HG02678 (cell line): ENCODE measurements around the gene TBPL2.
"Not testable (repeated sequence)": the region's sequence is repeated elsewhere in the genome, so short reads cannot be mapped to it uniquely, and the experiment has no call there.

ENCODE experiments used
- ATAC-seq: cut with Tn5 transposase; IDR thresholded peaks from one replicate; pipeline ENCODE4 v1.9.1; 2021; ENCODE audit warnings: mild to moderate bottlenecking, moderate library complexity; ENCODE audit not compliant: unreplicated experiment

The TBPL2 gene

DNA sequence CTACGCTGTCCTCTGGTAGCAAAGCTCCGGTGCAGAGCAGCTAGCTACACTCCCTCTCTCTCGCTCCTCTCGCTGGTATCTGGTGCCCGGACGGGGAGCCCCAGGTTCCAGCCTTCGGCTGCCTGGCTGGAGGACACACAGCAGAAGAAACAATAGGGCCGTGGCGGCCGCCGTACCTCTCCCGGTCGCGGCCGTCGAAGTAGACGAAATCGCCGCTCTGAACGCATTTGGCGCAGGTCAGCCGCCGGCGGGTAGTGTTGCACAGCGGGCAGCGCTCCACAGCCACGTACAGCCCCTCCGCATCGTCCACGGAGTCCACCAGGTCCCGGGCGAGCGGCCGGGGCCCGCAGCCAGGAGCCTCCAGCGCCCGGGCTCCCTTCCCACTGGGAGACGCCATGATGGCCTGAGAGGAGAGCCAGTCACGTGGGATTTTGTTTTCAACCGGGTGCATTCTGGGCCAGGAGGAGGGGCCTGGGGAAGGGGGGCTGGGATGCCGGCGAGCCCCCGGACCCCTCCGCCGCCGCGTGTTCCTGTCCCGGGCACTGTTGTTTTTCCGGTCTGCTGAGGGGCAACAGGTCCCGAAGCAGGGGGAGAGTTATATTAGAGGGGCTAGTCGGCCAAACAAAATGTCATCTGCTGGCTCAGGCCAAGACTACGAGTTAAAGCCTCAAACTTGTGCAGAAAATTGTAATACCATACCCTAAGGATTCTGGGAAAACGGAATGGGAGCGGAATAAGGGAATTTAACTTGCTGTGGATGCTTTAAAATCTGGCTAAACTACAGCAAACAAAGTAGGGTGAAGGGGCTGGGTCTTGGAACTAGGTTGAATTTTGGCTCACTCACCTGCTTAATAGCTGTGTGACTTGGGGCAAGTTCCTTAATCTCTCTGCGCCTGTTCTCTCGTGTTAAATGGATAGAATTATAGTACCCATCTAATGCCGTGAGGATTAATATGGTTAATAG is 28.7 kb downstream of the TBPL2 start, which contains the start of gene ATG14:
Gene ATG14 (minus strand): TSS at position 405 of the 964 bp plus-strand sequence. CDS start 8 bp downstream, at position 397.
- peak; percentile 95 for ATAC-seq

DNA sequence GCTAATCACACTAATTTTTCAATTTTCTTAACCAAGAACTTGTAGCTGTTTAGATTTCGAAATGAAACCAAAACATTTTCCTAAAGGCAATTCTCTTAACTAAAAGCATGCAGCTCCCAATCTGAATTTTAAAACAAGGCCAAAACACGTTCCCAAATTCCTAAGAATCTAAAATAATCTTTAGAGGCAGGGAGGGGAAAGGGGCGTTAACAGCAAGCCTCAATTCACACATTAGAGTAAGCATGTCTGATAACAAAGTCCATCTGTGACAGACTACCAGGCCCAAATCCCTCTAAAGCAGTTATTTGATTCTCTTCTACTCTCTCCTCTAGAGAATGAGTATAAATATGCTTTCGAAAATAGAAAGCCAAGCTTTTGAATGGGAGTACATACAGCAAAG is 29.5 kb downstream of the TBPL2 start:
- no peak for ATAC-seq

DNA sequence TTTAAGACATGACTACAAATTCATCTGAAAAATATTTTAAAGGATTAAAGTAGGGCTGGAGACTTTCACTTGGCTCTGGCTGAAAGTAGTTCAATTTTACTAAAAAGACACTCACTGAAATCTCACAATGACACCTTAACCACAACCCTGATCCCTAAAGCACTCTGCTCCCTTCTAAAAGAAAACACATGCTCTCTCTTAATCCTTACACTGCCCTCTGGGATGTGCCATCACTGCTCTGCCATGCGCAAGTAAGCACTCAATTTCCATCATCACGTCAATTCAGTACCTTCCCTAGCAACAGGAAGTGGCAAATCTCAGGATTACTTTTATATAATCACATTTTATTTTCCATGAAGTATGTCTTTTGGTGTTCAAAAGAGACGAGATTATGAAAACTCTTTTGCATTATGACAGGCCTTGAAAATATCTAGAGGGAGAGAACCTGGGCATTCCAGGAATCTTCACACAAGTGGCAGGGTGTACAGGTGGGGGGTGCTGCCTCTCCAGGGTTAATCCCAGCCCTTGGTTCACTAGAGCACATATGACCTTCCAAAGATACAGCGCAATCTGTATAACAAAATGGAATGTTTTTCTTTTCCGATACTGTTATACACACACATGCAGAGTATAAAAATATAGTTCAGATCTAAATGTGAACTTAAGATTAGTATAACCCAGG is 36.1 kb downstream of the TBPL2 start:
- no peak for ATAC-seq

DNA sequence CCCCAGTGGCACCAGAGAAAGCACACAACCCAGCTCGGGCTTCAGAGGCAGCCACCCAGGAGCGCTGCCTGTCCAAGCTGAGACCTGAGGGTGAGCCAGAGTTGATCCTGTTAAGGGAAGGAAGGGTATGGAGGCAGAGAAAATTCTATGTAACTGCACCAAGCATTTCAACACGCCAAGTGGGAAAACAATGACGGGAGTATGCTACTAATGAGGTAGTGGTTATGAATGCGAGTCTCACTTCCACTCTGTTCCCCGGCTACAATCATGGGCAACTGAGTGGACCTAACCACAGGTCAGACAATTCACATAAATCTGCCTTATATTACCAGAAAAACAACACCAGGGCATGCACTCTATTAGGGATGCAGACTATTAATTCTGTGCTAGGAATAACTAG is 38.7 kb downstream of the TBPL2 start:
- no peak for ATAC-seq

DNA sequence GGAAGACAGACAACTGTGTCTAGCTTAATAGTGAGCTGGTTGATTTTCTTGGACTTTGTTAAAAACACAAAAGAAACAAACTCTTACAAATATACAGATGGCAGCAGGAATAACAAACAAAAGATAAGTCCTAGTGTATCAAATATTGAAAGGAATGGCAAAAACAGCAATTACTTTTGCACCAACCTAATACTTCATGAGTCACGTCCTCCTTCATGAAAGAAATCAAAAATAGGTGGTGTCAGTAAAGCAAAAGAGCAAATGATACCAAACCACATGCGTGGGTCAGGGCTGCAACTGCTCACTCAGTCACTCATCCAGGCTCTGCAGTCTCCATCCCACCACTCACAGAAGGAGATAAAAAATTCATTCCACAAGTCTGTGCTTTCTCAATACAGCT is 40.6 kb downstream of the TBPL2 start:
- no peak for ATAC-seq

DNA sequence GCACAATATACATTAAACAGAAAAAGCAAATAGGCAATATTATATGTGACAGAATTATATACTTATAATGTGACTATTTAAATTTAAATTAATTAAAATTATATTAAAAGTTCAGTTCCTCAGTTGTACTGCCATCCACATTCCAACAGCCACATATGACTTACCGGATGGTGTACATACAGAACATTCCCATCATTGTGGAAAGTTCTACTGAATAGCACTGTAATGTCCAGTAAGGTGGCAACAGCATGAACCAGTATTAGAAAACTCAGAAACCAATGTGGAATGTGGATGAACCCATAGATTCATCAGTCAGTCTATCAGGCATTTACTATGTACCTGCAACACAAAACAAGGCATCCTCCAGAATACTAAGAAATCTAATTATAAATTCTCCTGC is 41.2 kb downstream of the TBPL2 start:
- no peak for ATAC-seq

DNA sequence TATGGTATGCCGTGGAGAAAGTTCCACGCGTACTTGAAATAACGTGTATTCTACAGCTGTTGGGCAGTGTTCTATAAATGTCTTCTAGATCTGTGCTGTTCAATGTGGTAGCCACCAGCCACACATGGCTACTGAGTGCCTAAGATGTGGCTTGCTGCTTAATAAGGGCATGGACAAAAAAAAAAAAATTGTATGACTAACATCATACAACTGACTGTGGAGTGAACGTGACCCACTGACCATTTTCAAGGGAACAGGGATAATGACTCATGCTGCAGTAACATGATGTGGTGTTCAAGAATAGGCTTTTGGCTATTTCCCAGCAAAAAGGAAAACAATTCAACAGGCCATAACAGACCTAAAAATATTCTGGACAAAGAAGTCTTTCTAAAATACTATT is 41.7 kb downstream of the TBPL2 start:
- ATAC-seq, result no peak

DNA sequence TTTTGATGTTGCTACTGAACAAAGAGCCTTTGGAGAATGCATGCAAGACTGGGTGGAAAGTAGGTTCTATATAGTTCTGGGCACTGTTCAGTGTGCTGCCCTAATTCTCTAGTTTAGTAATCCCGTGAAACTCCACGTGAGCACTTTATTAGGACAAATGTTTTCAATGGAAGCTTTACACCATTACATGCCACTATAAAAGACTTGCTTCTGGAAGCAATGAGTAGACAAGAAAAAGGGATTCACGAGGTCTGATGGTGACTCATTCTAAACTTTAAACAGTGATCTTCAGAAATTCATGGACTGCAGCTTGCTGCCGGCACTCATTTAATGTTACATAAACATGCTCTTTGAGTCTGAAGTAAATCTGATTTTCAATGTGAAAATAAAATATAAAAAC is 51.1 kb downstream of the TBPL2 start:
- ATAC-seq, result no peak

DNA sequence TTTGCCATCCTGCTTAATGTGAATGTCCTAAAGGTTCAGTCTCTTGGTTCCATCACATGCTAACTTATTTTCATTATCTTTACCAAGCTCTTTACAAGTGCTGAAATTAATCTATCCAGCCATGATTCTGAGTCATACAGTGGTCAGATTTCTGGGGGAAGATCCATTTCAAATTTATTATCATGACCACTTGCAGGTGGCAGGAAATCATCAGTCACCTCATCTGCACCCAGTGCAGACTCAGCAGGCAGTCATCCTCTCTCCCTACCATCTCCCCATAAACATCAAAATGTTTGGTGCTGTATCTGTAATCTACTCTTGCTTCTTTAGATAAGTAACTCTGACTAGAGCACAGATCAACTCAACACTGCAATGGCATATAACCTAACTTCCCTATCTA is 52.3 kb downstream of the TBPL2 start:
- ATAC-seq, result no peak

DNA sequence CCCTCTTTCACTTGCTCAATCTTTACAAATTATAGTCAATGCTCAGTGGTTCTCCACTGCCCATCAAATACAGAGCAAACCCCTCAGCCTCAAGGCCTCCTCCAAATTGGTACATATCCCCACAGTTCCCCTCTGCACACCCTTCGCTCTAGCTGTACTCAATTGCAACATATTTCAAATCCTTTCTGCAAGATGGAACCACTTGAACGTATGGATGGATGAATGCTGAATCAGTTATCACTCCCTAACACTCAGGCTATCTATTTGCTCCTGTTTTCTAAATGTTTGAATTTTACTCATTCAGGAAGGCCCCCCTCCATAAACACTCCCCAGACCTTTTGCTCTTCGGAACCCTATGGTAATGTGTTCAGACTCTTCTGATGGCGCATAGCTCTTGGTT is 53.3 kb downstream of the TBPL2 start:
- no peak for ATAC-seq

DNA sequence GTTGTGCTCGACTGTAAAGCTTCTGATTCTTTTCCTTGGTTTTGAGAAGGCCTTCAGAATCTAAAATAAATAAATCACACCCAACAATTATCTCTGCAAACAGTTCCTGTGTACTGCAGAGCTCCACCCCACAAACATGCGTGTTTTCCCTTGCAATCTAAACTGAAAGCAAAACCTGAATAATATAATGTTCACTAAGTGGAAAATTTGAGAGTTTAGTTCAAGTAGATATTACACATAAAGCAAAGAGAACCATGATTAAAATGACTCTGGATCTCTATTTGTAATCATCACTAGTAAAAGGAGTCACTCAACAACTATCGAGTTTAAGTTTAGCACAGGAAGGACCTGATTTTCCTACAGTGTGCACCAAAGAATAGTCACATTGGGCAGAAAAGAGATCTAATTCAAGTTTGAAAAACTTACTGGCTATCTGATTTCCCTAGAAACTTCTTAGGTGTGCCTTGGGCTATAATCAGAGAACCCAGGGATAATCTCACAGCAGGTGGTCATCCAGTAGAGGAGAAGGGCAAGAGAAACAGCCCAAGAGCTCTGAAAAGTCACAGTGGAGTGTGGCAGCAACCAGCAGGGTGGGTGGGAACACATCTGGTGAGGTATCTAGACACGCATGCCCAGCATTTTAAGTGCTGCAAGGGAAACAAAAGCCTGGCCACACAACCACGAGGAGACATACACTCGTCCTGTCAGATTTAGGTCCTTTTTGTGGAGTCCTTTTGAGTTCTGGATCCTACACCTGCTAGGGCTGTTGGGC is 54.2 kb downstream of the TBPL2 start:
- ATAC-seq, result no peak

DNA sequence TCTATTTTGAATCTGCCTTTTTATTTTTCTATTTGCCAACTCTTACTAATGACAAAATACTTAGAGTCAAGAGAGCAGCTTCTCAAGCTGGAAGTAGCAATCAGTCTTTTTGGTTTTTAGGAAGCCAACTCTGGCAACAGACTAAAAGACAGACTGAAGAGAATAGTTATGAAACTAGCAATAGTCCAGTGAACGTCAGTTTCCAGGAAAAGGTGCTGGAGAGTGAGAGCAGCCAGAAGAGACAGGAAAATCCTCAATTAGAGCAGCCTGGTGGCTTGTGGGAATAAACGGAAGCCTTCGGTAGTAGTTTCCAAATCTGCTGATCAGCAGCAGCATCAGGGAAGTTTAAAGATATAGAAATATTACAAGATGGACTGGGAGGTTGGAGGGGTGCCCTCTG is 55.9 kb downstream of the TBPL2 start:
- ATAC-seq, result no peak

DNA sequence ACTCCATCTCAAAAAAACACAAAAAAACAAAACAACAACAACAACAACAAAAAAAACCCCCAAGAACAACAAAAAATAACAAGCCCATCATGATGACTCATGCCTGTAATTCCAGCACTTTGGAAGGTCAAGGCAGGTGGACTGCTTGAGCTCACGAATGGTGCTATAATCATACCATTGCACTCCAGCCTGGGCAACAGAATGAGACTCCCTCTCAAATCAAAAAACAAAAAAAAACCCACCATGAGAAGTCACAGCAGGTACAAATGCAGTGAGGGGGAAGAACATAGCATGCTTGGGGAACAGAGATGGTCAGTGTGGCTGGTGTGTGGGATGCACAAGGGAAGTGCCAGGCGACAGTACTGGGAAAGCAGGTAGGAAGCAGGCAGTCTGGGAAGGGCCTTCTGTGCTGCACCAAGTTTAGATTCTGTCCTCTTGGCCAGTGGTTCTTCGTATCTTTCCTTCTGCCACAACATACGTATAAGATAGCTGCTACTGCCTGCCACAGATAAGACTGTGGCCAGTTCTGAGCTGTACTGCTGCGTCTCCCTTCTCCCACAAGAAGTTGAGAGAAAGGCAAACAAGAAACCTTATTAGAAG is 56.8 kb downstream of the TBPL2 start:
- ATAC-seq, result no peak

DNA sequence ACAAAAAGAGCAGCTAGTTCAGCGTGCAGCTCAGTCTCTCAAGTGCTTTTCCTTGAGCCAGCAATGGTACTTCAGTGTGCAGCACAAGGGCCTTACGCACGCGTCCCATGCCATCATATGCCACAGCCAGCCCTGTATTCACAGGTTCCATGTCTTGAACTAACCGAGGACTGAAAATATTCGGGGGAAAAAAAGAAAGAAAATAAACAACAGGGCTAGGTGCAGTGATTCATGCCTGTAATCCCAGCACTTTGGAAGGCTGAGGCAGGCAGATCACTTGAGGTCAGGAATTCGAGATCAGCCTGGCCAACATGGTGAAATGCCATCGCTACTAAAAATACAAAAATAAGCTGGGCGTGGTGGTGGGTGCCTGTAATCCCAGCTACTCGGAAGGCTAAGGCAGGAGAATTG is 57.4 kb downstream of the TBPL2 start:
- not testable (repeated sequence) for ATAC-seq

DNA sequence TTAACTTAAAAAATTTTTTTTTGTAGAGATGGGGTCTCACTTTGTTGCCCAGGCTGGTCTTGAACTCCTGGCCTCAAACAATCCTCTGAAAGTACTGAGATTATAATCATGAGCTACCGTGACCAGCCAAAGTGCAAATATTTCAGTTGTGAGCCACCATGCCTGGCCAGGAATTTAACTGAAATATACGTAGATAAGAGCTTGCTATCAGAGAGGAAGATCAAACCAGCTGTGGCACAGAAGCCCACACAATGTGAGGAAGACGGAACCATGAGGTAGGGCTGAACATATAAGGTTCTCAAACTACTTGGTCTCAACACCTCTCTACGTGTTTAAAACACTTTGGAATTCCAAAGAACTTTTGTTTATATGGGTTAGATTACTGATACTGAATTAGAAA is 57.9 kb downstream of the TBPL2 start:
- no peak for ATAC-seq

DNA sequence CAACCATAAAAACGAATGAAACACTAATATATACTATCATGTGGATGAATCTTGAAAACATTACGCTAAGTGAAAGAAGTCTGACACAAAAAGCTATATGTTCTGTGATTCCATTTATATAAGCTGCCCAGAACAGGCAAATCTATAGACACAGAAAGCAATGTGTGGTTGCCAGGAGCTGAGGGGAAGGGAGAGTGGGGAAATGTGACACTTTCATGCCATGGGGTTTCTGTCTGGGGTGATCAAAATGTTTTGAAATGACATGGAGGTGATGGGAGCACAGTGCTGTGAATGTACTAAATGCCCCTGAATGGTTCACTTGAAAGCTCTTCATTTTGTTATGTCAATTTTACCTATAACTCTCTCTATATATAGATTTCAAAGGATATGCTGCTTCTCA is 58.9 kb downstream of the TBPL2 start:
- no peak for ATAC-seq

DNA sequence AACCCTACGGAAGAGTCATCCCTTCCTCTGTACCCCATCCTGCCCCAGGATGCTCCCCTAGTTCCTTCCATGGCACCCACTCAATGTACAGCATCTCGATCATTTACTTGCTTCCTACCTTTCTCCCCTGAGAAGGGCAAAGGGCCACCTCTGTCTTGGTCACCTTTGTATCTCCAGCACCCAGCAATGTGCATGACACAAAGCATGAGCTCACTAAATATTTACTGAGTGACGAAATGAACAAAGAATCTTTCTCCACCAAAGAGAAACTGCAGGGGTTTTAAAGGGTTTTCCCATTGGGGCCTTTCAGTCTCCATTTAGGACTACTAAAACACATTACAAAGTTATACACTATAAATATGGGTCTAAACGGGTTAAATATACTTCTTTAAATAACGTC is 59.4 kb downstream of the TBPL2 start:
- ATAC-seq, result no peak

DNA sequence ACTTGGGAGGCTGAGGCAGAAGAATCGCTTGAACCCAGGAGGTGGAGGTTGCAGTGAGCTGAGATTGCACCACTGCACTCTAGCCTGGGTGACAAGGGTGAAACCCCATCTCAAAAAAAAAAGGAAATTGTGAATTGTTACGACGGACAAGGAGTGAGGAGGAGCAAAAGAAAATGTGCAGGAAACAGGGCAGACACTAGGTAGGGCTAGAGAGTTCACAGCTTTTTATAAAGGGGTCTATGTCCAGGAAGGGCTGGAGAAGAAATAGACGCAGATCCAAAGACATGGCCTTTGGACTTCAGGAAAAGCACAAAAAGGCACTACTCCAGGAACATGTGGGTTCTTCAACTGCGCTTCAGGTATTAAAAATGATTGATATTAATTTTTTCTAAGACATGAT is 63.2 kb downstream of the TBPL2 start:
- no peak for ATAC-seq

DNA sequence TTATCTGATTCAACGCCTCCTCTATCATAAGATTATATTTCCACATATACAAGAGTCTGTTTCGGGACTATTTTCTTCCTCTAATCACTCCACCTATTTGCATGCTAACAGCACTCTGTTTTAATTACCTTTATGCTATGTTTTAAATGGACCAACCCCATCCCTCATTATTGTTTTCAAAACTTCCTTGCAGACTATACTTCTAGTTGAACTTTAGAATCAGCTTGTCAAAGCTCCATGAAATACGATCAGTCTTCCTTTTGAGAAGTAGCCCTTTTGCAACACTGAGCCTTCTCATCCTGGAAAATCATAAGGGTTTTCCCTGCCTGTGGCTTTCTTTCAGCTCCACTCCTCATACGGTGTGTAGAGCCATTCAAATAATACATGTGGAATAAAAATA is 65.6 kb downstream of the TBPL2 start:
- ATAC-seq, result no peak

DNA sequence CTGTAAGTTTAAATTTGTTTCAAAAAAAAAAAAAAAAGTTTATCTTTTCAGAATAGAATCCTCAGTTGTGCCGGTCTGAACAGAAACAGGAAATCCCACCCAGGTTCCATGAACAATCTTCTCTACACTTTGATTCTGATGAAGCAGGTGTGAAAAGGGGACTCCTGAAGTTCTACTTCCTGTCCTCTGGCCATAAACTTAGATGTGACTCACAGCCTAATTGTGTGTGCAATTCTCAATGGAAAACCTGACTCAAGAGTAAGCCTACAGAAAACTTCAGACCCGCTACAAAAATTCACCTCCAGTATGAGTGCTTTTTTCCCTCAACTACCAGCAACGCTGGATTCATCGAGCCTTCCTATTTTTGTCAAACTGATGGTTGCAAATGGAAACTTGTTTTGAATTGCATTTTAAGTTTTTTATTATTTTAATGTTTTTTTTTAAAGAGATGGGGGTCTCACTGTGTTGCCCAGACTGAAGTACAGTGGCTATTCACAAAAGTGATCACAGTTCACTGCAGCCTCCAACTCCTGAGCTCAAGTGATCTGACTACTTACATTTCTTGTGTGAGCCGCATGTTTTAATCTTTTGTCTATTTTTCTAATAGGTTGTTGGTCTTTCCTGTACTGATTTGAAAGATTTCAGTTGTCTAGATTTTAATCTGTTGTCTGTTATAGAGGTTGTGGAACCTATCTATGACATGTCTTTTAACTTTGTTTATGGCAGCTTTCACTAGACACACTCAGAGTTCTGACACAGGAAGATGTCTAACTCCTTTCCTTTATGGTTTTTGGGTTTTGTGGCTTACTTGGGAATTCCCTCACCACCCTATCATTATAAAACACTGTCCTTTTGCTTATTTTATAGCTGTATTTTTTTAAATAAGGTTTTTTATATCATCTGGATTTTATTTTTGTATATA is 66.4 kb downstream of the TBPL2 start:
- no peak for ATAC-seq
